ENCODE data around the gene HS6ST1. TPM values are rescaled to one million over a fixed set of nuclear protein-coding genes. Genes with fewer than 3 reads are reported as not detected.
A peak's percentile ranks its signal among the peaks of the same experiment; 100 is the strongest.

The HS6ST1 gene
- total RNA-seq, 2 donors from 2014 or later, result 25.4 to 44.8 TPM

GRCh38 chr2:128272601-128273468 lies 45.8 kb downstream of the HS6ST1 start:
- 82 to 87% methylated on average over 12 to 18 of the region's 18 CpGs for WGBS, 2 donors
- H3K4me3 ChIP-seq, result no peak overlapping the region
- ATAC-seq (no peak), DNase-seq (peak in 2 of 4 donors; percentile 13 to 20)
- TF ChIP-seq CTCF (IDR thresholded peaks at IDR 0.05) (no peak), POLR2A (IDR thresholded peaks at IDR 0.05) (no peak)
- H3K27ac ChIP-seq, result no peak overlapping the region
- H3K36me3 ChIP-seq (replicated peaks in 1 of 2; ENCODE audit: insufficient read depth in 1 of 2, low read depth in 2 of 2), result peaks cover 0 to 3% of the 10 kb centered on the region in 2 donors
- no peaks in the 10 kb centered on the region for H3K9me3 ChIP-seq
- intact Hi-C loops (cut with DNase I), result no loop called here
- H3K4me1 ChIP-seq, result no peaks in the 10 kb centered on the region
- H3K27me3 ChIP-seq, result no peaks in the 10 kb centered on the region

GRCh38 chr2:128271911-128272600 lies 46.6 kb downstream of the HS6ST1 start:
- TF ChIP-seq POLR2A (IDR thresholded peaks at IDR 0.05) (no peak), CTCF (IDR thresholded peaks at IDR 0.05) (no peak)
- intact Hi-C loops (cut with DNase I), result no loop called here
- Histone ChIP-seq H3K27me3 (no peaks in the 10 kb centered on the region), H3K27ac (no peak overlapping the region), H3K36me3 (replicated peaks in 1 of 2; ENCODE audit: insufficient read depth in 1 of 2, low read depth in 2 of 2) (peaks cover 0 to 3% of the 10 kb centered on the region in 2 donors), H3K4me1 (no peaks in the 10 kb centered on the region), H3K9me3 (no peaks in the 10 kb centered on the region), H3K4me3 (no peak overlapping the region)
- WGBS, 2 donors, result 92 to 95% methylated on average over 16 to 20 of the region's 21 CpGs
- peak in 1 of 4 donors; percentile 9 for DNase-seq
- ATAC-seq, result no peak

- TF ChIP-seq POLR2A (IDR thresholded peaks at IDR 0.05) (no peak), CTCF (IDR thresholded peaks at IDR 0.05) (no peak)
- DNase-seq, result no peak
Measured at GRCh38 chr2:128271597-128271910, 47.1 kb downstream of the HS6ST1 start.

GRCh38 chr2:128270672-128271596 lies 47.7 kb downstream of the HS6ST1 start:
- no peak for ATAC-seq
- Histone ChIP-seq H3K27ac (no peak overlapping the region), H3K4me1 (no peaks in the 10 kb centered on the region), H3K36me3 (replicated peaks in 1 of 2; ENCODE audit: insufficient read depth in 1 of 2, low read depth in 2 of 2) (peaks cover 0 to 3% of the 10 kb centered on the region in 2 donors), H3K9me3 (no peaks in the 10 kb centered on the region), H3K27me3 (no peaks in the 10 kb centered on the region), H3K4me3 (no peak overlapping the region)
- no peak for TF ChIP-seq CTCF (IDR thresholded peaks at IDR 0.05)
- no peak for TF ChIP-seq POLR2A (IDR thresholded peaks at IDR 0.05)
- DNase-seq, result no peak
- intact Hi-C loops (cut with DNase I), result no loop called here
- WGBS, 2 donors, result 89 to 93% methylated on average over 9 to 18 of the region's 18 CpGs

More at GRCh38 chr2:128271597-128271910, 47.1 kb downstream of the HS6ST1 start:
- Histone ChIP-seq H3K27ac (no peak overlapping the region), H3K27me3 (no peaks in the 10 kb centered on the region), H3K4me1 (no peaks in the 10 kb centered on the region), H3K4me3 (no peak overlapping the region), H3K36me3 (replicated peaks in 1 of 2; ENCODE audit: insufficient read depth in 1 of 2, low read depth in 2 of 2) (peaks cover 0 to 3% of the 10 kb centered on the region in 2 donors), H3K9me3 (no peaks in the 10 kb centered on the region)
- intact Hi-C loops (cut with DNase I), result no loop called here
- 97 to 100% methylated on average over 1 to 12 of the region's 12 CpGs for WGBS, 2 donors
- no peak for ATAC-seq
